Osteocyte (in vitro differentiated cells): ENCODE results near the gene PPT1. TPM values are rescaled to one million over a fixed set of nuclear protein-coding genes. Genes with fewer than 3 reads are reported as not detected.

Experiments
- DNase-seq: peaks from one replicate; pipeline ENCODE4 v3.0.0; 2021; ENCODE audit warnings: mixed read lengths; ENCODE audit not compliant: unreplicated experiment; ENCODE audit errors: extremely low spot score
- H3K27ac Mint-ChIP-seq: one replicate; pipeline ENCODE4 v1.8.0; 2021; ENCODE audit warnings: mild to moderate bottlenecking, mixed read lengths; ENCODE audit not compliant: unreplicated experiment
- H3K27me3 Mint-ChIP-seq: one replicate; pipeline ENCODE4 v1.8.0; 2021; ENCODE audit warnings: mixed read lengths; ENCODE audit not compliant: unreplicated experiment
- H3K36me3 Mint-ChIP-seq: one replicate; pipeline ENCODE4 v1.8.0; 2021; ENCODE audit warnings: mixed read lengths; ENCODE audit not compliant: unreplicated experiment
- H3K4me1 Mint-ChIP-seq: one replicate; pipeline ENCODE4 v1.8.0; 2021; ENCODE audit warnings: mixed read lengths; ENCODE audit not compliant: unreplicated experiment
- H3K4me3 Mint-ChIP-seq: one replicate; pipeline ENCODE4 v1.8.0; 2021; ENCODE audit warnings: mild to moderate bottlenecking, moderate library complexity, mixed read lengths; ENCODE audit not compliant: unreplicated experiment
- H3K9me3 Mint-ChIP-seq: one replicate; pipeline ENCODE4 v1.8.0; 2021; ENCODE audit warnings: mixed read lengths; ENCODE audit not compliant: unreplicated experiment
- CTCF ChIP-seq: fragments of 200-600 bp; sonication (generic); IDR thresholded peaks from 2 replicates; pipeline ENCODE4 v1.5.0; 2021; ENCODE audit warnings: antibody characterized with exemption, mild to moderate bottlenecking, moderate library complexity
- total RNA-seq: library from RNA; stranded (reverse); gene quantifications from 2 replicates; pipeline ENCODE4 v1.2.1, GENCODE V29; 2021

PPT1 gene
- total RNA-seq, 1 donor from 2014 or later: 62.6 TPM

- H3K4me3 Mint-ChIP-seq: no peak overlapping the region
- TF ChIP-seq CTCF: no peak
- peaks cover 25% of the 10 kb centered on the region for H3K36me3 Mint-ChIP-seq
- DNase-seq: no peak
- H3K4me1 Mint-ChIP-seq: peaks cover 16% of the 10 kb centered on the region
- no peaks in the 10 kb centered on the region for H3K27me3 Mint-ChIP-seq
- no peaks in the 10 kb centered on the region for H3K9me3 Mint-ChIP-seq
- no peak overlapping the region for H3K27ac Mint-ChIP-seq
These were observed 40.3 kb downstream of the PPT1 start for GRCh38 chr1:40056519-40057309.

- peaks cover 16% of the 10 kb centered on the region for H3K36me3 Mint-ChIP-seq
- DNase-seq: peak; percentile 53
- no peak overlapping the region for H3K4me3 Mint-ChIP-seq
- H3K4me1 Mint-ChIP-seq: peaks cover 26% of the 10 kb centered on the region
- no peak for TF ChIP-seq CTCF
- no peaks in the 10 kb centered on the region for H3K27me3 Mint-ChIP-seq
- peak overlapping the region; percentile 14 for H3K27ac Mint-ChIP-seq
- H3K9me3 Mint-ChIP-seq: no peaks in the 10 kb centered on the region
These were observed 43.7 kb downstream of the PPT1 start for GRCh38 chr1:40053138-40053887.

- Mint-ChIP-seq H3K9me3 (no peaks in the 10 kb centered on the region), H3K4me3 (no peak overlapping the region), H3K27me3 (no peaks in the 10 kb centered on the region), H3K27ac (peak overlapping the region; percentile 42), H3K4me1 (peaks cover 39% of the 10 kb centered on the region), H3K36me3 (peaks cover 14% of the 10 kb centered on the region)
- no peak for TF ChIP-seq CTCF
- DNase-seq: no peak
These were observed 46.2 kb downstream of the PPT1 start for GRCh38 chr1:40050863-40051262.

- Mint-ChIP-seq H3K9me3 (no peaks in the 10 kb centered on the region), H3K36me3 (peaks cover 12% of the 10 kb centered on the region), H3K27ac (peak overlapping the region; percentile 50), H3K4me1 (peaks cover 45% of the 10 kb centered on the region), H3K27me3 (no peaks in the 10 kb centered on the region), H3K4me3 (no peak overlapping the region)
- TF ChIP-seq CTCF: no peak
- peak; percentile 17 for DNase-seq
These were observed 47.3 kb downstream of the PPT1 start for GRCh38 chr1:40049725-40050124.

- H3K4me3 Mint-ChIP-seq: no peak overlapping the region
- no peak for TF ChIP-seq CTCF
- H3K9me3 Mint-ChIP-seq: no peaks in the 10 kb centered on the region
- peak overlapping the region; percentile 73 for H3K27ac Mint-ChIP-seq
- peaks cover 14% of the 10 kb centered on the region for H3K36me3 Mint-ChIP-seq
- H3K27me3 Mint-ChIP-seq: no peaks in the 10 kb centered on the region
- H3K4me1 Mint-ChIP-seq: peaks cover 60% of the 10 kb centered on the region
- no peak for DNase-seq
These were observed 49.3 kb downstream of the PPT1 start for GRCh38 chr1:40047769-40048168.
